DMS79 (cell line): Measurements from ENCODE around the gene KLK14.

Experiments
- DNase-seq: peaks from one replicate; lab custom pipeline; 2025; lab: John Stamatoyannopoulos, UW

Gene KLK14

DNA sequence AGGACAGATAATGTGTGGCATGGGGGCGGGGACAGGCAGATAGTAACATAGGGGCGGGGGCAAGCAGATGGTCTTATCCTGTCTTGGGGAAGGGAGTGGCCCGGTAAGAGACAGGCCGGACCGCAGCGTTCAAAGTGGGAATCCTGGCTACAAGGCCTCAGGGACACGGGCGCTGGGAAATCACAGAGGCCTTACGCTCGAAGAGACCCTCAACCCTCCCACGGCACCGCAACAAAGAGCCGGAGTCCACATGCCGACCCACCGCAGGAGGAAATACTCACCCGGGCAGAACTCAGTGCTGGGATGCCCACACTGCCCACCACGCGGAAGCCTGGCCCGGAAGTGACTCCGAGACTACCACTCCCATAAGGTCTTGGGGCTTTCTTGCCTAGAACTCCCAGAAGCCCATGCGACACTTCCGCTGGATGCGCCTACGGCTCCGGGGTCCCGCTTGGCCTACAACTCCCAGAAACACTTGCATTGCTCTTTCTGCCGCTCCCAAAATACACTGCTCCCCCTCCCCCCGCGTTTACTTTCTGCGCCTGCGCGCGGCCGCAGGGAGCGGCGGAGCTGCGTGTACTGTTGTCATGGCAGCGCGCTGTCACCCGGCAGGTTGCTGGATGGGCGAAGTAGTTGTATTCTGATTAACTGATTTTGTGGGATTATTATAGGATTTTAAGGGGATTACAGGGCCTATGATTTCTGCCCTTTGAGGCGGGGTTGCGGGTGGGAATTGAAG is 25.5 kb upstream of the KLK14 start, which contains the start of gene CTU1:
Gene CTU1, minus strand, starts transcription at position 344 of the 739 bp plus-strand sequence. CDS start 3,840 bp downstream, outside the sequence.
- peak; percentile 83 for DNase-seq

DNA sequence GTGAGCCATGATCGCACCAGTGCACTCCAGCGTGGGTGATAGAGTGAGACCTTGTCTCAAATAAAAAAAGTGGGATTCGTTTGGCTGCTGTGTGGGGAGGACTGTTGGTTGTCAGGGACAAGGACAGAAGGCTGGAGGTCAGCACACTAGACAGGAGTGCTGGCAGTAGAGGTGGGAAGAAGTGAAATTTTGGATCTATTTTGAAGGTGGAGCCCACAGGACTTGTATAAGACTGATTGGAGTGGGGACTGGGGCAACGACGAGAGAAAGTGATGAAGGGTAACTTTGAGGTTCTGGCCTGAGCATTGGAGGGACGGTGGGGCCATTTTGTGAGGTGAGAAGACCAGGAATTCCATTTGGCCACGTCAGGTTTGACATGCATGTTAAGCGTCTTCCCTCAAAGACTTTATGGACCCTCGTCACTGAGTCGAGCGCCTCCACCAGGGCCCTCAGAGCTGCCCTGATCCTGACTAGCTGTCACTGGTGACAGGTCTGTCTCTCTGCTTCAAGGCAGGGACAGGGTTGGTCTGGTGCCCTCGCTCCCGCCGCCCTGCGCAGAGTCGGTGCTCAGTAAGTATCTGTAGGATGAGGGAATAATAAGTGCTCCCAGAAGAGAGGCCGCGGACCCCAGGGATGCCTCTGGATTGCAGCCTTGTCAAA is 24.8 kb upstream of the KLK14 start:
- DNase-seq: no peak

DNA sequence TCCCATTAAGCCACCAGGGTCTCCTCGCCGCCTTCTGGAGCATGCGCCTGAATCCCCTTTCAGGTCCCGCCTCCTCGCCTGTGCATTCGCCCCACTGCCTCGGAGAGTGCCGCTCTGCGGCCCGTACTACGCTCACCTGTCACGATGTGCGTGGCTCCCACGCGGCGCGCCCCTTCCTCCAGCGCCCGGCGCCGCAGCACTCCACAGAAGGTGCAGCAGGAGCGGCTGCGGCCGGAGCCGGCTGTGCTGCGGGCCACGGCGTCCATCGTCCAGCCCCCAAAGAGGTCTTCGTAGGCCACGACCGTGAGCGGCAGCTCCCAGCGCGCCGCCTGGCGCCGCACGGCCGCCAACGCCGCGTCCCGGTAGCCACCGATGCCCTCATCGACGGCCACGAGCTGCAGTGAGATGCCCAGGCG is 21.2 kb upstream of the KLK14 start:
- DNase-seq: no peak

DNA sequence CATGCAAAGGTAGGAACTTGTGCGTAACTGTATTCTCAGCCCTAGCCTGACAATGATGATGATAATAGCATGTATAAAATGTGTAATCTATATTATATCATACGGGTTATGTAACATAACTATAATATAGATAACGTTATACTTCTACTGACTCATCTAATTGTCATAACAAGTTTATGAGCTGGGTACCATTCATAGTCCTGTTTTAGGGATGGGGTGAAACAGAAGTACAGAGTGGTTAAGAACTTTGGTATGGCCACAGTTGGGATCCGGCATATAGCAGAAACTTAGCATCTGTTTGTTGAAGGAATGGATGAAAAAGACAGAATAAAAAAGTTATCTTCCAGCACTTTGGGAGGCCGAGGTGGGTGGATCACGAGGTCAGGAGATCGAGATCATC is 20.3 kb upstream of the KLK14 start:
- DNase-seq: no peak

DNA sequence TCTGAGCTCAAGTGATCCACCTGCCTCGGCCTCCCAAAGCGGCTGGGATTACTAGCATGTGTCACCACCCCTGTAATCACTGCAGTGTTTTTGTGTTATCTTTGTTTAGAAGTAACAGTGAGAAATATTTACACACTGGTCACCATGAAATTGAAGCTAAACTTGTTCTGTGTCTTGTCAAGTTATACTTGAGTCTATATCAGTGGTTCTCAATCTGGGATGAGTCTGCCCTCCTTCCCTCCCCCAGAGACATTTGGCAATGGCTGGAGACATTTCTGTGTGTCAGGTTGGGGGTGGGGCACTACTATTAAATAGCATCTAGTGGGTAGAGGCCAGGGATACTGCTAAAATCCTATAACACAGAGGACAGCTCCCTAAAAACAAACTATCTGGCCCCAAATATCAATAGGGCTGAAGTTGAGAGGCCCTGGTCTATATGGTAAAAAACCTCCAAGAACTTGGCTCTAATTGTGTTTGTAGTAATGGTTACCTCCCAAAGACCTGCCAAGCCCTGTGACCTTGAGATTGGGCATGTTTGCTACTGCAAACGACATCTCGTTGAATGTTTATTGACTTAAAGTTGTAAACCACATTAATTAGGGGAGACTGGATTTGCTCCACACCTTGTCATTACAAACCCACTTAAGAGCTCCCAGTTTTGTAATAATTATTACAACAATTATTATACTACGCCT is 18.6 kb upstream of the KLK14 start:
- no peak for DNase-seq

DNA sequence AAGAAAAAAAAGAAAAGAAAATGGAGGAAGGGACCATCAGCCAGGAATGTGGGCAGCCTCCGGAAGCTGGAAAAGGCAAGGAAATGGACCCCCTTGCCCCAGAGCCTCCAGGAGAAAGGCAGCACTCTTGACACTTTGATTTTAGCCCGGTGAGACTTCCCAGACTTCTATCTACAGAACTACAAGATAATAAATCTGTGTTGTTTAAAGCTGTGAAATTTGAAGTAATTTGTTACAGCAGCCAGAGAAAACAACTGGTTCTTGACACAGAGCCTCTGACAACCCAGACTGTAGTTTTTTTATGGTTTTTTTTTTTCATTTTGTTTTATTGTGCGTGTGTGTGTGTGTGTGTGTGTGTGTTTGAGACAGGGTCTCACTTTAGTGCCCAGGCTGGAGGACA is 17.9 kb upstream of the KLK14 start:
- no peak for DNase-seq

DNA sequence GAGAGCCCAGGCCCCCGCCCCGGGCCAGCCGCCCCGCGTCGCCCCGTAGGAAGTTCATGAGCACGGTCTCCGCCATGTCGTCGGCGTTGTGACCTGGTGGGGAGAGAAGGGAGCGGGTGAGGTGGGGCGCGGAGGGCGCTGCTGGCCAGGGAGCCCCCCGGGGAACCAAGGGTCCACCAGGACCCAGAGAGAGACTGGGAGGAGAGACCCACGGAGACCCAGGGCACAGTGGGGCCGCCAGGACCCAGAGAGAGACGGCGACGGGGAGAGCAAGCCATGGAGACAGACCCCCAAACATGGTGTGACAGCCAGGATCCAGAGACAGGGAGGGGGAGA is 16.3 kb upstream of the KLK14 start:
- DNase-seq: no peak

DNA sequence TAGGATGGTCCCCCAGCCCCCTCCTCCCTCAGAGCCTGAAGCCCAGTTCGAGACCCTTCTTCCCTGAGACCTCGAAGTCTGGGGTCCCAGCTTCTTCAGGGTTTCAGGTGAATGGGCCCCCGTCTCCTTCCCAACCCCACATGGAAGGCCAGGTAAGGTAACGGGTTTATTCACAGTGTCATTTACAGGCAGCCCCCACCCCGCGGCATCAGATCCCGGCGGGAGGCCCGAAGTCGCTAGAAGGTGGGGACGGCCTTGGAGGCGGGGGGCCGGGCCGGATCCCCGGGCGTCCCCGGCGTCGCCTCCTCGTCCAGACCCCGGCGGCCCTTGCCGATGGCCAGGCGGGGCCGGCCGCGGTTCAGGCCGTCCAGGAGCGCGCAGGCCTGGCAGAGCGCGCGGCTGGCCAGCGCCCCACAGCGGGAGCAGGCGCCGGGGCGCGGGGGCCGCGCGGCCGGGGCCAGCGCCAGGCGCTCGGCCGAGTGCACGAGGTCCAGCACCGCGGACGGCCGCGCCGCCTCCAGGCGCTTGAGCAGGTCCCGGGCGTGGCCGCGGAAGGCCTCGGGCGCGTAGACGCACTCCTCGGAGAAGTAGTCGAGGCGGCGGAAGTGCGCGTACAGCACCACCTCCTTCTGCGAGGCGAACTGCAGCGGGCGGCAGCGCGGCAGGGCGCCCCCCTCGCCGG is 15.8 kb upstream of the KLK14 start:
- no peak for DNase-seq

DNA sequence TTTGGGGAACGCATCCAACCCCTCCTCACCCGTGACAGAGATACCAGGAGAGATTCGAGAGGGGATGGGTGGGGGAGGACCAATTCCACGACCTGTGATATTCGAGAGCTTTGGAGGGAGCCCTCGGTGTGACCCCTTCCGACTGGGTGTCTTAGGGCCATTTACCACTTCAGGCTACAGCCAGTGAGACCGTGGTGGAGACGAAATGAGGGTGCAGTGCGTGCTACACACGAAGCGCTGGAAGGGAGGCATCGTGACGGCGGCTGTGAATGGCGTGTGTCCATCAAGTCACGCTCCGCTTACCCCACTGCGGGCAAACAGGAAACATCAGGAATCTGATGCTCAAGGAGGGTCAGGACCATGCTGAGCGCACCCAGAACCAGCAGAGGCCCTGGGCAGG is 15.1 kb upstream of the KLK14 start:
- DNase-seq: no peak

DNA sequence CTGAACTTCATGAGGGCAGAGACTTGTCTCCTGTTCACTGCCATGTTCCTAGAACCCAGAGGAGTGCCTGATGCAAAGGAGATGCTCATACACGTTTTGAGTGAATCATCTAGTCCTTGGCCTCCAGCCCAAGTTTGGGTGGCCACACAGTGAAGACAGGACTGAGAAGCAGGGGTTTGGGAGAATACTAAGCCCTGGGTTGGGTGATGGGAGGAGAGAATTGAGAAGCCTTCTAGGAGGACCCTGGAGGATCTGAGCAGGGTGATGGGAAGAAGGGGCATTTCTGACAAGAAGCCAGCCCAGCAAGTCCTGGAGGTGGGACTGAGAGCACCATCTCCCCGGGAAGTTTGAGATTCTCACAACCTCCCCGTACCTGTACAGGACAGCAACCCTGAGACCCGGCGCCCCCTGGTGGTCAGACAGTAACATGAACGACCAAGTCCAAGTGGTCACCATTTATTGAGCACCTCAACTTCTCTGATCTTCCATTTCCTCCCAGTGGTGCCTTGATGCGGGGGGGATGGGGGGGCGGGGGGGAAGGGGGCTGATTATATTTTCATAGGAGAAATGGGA is 14.6 kb upstream of the KLK14 start:
- no peak for DNase-seq

DNA sequence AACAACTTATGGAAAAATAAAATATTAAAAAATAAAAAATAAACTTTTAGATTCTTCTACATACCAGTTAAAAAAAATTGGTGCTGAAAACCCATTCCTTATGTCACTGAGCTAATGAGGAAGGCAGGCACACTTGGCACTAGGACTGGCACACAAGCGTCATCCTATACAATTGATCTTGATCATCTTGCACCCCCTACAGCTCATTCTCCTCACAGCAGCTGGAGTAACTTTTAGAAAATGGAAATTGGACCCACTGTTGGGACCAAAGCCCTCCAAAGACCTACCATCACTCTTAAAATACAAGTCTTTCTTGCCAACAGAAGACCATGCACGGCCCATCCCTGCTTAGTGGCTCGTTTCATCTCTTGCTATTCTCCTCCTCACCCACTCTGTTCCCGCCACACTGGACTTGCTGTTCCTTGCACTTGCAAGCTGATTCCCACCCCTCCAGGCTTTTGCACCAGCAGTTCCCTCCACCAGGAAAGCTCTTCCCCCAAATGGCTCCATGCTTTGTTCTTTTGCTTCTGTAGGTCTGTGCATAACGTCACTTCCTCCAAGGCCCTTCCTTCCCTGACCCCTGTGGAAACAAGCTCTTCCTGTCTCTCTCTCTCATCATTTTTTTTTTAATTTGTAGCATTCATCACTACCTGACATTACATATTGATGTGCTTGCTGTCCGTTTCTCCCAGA is 13.9 kb upstream of the KLK14 start:
- DNase-seq: no peak

DNA sequence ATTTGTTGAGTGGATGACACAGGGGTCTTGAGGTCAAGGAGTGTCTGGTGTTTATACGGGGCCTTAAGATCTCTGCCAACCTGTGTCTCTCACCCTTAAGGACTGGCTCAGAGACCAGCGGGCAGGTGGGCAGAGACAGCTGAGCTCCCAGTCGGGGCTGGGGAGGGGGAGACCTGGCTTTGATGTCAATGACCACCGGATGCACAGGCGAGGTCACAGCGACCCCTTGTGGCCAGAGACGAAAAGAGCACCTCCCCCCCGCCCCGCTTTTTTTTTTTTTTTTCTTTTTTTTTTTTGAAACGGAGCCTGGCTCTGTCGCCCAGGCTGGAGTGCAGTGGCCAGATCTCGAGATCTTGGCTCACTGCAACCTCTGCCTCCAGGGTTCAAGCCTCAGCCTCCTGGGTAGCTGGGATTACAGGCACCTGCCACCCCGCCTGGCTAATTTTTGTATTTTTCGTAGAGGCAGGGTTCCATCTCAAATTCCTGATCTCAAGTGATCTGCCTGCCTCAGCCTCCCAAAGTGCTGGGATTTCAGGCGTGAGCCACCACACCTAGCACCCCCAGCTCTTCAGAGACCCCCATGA is 12.1 kb upstream of the KLK14 start:
- DNase-seq: peak; percentile 21

DNA sequence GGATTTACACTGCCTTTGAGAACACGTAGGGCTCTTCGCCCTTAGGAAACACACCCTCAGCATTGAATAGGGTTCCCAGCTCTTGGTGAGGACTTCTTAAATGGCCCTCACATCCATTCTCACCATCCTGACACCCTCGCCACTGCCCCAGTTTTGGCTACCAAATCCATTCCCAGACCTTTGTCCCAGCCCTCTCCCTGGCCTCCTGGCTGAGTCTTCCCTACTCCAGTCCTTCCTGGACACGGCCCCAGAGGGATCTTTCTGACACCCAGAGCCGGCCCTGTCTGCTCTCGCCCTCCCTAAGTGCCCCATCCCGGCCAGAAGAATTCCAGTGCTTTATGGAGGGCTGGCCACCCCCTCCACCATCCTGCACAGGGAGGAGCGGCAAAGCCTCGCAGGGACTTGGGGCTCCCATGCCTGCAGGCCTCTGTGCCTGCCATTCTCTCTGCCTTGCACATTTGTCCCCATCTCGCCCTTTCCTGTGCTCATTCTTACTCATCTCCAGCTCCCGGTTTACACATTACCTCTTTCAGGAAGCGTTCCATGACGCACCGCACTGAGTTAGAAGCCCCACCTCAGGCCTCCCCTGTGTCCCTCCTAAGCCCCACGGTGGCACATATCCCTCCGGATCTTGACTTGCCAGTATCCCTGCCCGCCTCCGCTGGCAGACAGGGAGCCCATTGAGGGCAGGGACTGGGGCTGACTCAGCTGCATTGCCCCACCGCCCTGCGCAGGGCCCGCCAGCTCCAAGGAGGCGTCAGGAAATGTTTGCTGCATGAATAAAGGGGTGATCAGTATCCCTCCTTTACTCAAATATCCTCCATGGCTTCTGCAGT is 11.0 kb upstream of the KLK14 start:
- DNase-seq: no peak

DNA sequence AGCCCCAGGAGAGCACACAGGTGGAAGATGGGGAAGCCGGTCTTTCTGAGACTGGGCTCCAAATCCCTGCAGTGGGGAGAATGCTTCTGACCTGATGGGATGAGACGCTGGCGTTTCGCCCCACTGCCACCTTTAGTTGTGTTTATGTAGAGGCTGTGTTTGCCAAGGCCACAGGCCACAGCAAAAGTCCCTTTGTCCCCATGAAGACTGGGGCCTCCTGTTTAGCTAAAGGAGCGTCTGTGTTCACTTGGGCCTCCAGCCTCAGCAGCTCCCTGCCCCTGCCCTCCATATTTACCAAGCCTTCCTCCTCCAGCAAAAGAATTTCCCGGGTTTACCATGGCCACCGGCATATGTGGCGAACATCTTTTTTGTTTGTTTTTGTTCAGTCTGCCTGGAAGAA is 10.4 kb upstream of the KLK14 start:
- DNase-seq: peak; percentile 42

DNA sequence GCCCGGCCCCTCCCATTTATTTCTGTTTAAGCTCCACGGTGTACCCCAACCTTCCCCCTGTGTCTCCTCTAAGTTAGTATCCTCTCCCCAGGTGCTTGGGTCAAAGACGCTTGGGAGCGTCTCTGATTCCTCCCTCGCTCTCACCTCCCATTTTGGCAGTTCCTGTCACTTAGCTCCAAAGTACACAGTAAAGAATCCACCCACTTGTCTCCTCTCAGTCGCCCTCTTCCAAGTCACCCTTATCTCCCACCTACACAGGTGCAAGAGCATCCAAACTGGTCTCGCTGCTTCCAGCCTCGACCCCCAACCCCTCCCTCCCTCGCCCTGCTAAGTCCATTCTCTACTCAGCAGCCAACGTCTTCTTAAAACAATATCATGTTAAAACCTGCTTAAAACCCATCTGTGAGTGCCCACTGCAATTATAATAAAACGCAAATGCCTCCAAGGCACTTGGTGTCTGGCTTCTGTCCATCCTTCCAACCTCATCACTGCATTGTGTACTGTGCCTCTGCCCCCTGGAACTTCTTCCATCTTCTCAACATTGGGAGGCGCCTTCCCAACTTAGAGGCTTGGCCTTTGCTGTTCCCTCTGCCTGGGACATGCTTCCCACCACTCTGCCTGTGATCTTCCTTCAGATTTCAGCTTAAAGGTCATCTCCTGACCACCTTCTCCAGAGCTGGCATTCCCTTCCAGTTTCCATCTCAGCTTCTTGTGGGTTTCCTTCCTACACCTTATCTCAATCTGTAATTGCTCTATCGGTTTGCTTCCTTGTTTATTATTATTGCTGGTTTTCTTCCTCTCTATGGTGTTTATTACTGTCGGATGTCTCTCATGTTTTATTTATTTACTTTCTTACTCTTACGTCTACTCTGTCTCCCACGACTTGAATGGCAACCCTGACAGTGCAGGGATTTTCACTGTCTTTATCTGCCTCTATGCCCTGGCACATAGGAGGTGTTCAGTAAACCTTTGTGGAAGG is 9.5 kb upstream of the KLK14 start:
- DNase-seq: peak; percentile 30

DNA sequence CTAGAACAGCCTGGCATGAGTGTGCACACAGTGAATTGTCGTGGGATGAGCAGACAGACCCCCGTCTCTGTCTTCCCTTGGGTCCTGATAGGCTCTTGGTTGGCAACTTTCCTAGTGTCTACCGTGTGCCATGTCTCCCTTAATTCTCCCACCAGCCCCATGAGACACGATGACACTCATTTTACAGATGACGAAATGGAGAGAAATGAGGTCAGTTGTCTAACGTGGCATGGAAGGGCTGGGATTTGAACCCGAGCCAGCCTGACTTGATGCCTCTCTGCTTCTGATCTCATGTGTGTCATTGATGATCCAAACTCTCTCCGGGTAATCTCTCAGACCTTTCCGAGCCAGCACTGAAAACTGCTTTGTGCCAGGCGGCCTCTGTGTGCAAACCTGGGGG is 8.4 kb upstream of the KLK14 start:
- no peak for DNase-seq

DNA sequence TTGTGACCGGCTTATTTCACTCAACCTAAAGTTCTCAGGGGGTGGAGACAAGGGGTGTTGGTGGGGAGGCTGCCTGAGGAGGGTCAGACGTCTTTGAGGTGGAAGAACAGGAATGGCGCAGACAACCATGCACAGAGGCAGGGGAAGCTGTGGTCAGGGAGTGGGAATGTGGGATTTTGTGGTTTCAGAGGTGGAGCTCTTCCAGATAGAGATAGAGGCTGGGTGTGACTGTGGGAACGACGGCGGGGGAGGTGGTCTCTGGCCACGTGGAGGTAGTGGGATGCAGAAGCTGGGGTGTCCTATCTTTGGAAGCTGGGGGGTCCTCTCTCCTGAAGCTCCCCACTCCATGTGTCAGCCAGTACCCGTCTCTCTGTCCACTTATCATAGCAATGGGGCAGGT is 7.8 kb upstream of the KLK14 start:
- no peak for DNase-seq

DNA sequence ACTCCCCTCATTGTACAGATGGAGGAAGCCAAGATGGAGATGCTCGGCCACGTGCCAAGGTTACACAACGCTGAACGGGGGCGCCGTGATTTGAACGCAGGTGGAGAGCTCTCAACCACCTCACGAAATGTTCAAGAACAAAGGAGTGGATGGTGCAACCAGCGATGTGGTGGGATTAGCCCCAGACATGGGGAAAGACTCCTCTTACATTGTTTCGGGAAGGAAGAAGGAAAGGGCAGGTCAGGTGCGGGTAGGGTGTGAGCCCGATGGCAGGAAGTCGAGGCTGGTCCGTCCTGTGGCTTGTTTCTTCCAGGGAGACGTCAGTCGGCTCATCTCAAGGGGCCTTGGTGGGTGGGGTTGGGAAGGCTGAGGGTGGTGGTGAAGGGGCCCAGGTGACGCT is 7.1 kb upstream of the KLK14 start:
- DNase-seq: peak; percentile 69

DNA sequence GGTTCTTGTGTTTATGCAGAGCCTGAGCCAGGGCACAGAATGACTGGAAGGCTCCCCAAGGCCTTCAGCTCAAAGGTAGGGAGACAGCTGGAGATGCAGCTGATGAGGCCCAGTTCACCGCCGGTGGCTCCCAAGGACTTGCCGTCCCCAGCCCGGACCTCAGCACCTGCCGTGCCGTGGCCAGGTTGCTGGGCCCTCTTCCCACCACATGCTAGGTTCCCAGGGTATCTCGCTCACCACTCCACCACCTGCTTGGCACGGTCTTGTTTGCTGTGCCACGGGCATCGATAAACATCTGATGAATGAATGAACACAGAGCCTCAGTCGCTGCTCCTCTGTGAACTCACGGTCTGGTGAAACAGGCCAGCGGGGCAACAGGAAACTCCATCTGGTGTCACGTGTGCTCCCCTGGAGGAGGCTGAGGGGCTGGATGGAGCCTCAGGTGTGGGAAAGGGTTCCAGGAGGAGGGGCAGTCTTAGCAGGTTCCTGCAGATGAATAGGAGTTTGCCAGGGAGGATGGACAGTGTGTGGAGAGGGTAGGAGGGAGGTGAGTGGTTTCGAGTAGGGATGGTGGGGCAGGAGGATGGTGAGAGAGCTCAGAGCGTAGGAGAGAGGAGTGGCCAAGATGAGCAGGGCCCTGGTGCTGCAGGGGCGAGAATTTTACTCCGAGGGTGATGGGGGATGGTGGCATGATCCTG is 3.6 kb upstream of the KLK14 start:
- DNase-seq: no peak
